HUDEP-2 (cell line): ENCODE results near the gene WDR93.
"Not testable (repeated sequence)": the region's sequence is repeated elsewhere in the genome, so short reads cannot be mapped to it uniquely, and the experiment has no call there.

Source experiments
- DNase-seq, 76 experiments: peaks; one replicate each; lab custom pipeline; 2025; ENCODE audit not compliant: unreplicated experiment in 76 of 76; lab: John Stamatoyannopoulos, UW

WDR93 gene

GRCh38 chr15:89766357-89767311 is 76.0 kb downstream of the WDR93 start:
- DNase-seq, result no peak

- DNase-seq, result no peak
These were observed 76.9 kb downstream of the WDR93 start for GRCh38 chr15:89767411-89767915.

GRCh38 chr15:89768071-89768500 is 77.5 kb downstream of the WDR93 start:
- DNase-seq, result peak in 21 of 76 experiments; percentile 6 to 59 (median 30)

GRCh38 chr15:89769366-89769765 is 78.8 kb downstream of the WDR93 start:
- DNase-seq, result no peak

- DNase-seq, result no peak
These were observed 79.4 kb downstream of the WDR93 start for GRCh38 chr15:89770041-89770440.

- peak in 1 of 76 experiments; percentile 7 for DNase-seq
These were observed 82.4 kb downstream of the WDR93 start for GRCh38 chr15:89772932-89773583.

GRCh38 chr15:89774492-89774891 is 83.9 kb downstream of the WDR93 start:
- DNase-seq, result no peak

- DNase-seq, result no peak
These were observed 85.2 kb downstream of the WDR93 start for GRCh38 chr15:89775815-89776214.

- peak in 70 of 76 experiments; percentile 13 to 82 (median 63) for DNase-seq
These were observed 85.9 kb downstream of the WDR93 start, which contains the start of gene MESP2 for GRCh38 chr15:89776274-89777072. Gene MESP2 (plus strand): TSS chr15:89776332. CDS start chr15:89776358, 26 bp downstream.

GRCh38 chr15:89777073-89777751 is 86.6 kb downstream of the WDR93 start:
- no peak for DNase-seq

- DNase-seq, result peak in 24 of 76 experiments; percentile 8 to 42 (median 22)
These were observed 87.3 kb downstream of the WDR93 start for GRCh38 chr15:89777782-89778380.

GRCh38 chr15:89778861-89779260 is 88.2 kb downstream of the WDR93 start:
- no peak for DNase-seq

GRCh38 chr15:89780601-89781000 is 90.0 kb downstream of the WDR93 start:
- no peak for DNase-seq

- peak in 4 of 76 experiments; percentile 7 to 21 (median 9) for DNase-seq
These were observed 90.4 kb downstream of the WDR93 start for GRCh38 chr15:89781055-89781454.

- DNase-seq, result no peak
These were observed 91.4 kb downstream of the WDR93 start for GRCh38 chr15:89781891-89782618.

- DNase-seq, result not testable (repeated sequence)
These were observed 92.0 kb downstream of the WDR93 start for GRCh38 chr15:89782619-89782950.

- DNase-seq, result peak in 74 of 76 experiments; percentile 40 to 93 (median 83)
These were observed 92.7 kb downstream of the WDR93 start for GRCh38 chr15:89783111-89783860.
